Renal cortical epithelial cell (primary cell): Measurements from ENCODE around the gene EDC4. TPM values are rescaled to one million over a fixed set of nuclear protein-coding genes. Genes with fewer than 3 reads are reported as not detected.

Experiments
- DNase-seq: peaks from one replicate; pipeline ENCODE4 v3.0.0-alpha.2; 2011; ENCODE audit warnings: low read depth
- total RNA-seq: library from RNA; depleted of rRNA; stranded (reverse); fragments of >200 nt; gene quantifications from 2 replicates; pipeline ENCODE4 v1.2.3, GENCODE V29; 2014

The EDC4 gene
- total RNA-seq, 1 donor from 2014 or later, result 62.9 TPM

DNA sequence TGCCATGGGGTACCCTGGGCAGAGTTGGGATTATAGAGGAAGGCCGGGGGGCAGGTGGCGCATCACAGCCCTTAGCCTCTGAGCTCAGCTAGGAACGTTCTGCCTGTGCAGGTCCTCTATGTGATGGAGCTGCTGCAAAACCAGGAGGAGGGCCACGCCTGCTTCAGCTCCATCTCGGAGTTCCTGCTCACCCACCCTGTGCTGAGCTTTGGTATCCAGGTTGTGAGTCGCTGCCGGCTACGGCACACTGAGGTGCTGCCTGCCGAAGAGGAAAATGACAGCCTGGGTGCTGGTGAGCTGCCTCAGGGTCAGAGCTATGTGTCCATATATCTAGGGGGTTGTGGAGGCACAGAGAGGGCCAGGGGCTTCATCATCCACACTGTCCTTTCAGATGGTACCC, 6.0 kb downstream of the EDC4 start:
- no peak for DNase-seq

DNA sequence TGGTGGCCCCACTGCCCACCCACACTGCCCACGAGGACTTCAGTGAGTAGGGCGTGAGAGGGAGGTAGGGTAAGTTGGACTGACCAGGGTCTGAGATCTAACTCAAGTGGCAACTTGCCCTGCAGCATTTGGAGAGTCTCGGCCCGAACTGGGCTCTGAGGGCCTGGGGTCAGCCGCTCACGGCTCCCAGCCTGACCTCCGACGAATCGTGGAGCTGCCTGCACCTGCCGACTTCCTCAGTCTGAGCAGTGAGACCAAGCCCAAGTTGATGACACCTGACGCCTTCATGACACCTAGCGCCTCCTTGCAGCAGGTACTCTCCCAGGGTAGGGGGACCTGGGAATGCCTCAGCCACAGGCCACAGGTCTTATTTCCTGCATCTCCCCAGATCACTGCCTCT, 6.6 kb downstream of the EDC4 start:
- DNase-seq, result no peak

GRCh38 chr16:67879936-67880335, 7.1 kb downstream of the EDC4 start:
- DNase-seq, result no peak

- DNase-seq, result no peak
Observed at GRCh38 chr16:67880584-67880983, 7.7 kb downstream of the EDC4 start.

- no peak for DNase-seq
Observed at GRCh38 chr16:67881621-67882161, 8.8 kb downstream of the EDC4 start.

DNA sequence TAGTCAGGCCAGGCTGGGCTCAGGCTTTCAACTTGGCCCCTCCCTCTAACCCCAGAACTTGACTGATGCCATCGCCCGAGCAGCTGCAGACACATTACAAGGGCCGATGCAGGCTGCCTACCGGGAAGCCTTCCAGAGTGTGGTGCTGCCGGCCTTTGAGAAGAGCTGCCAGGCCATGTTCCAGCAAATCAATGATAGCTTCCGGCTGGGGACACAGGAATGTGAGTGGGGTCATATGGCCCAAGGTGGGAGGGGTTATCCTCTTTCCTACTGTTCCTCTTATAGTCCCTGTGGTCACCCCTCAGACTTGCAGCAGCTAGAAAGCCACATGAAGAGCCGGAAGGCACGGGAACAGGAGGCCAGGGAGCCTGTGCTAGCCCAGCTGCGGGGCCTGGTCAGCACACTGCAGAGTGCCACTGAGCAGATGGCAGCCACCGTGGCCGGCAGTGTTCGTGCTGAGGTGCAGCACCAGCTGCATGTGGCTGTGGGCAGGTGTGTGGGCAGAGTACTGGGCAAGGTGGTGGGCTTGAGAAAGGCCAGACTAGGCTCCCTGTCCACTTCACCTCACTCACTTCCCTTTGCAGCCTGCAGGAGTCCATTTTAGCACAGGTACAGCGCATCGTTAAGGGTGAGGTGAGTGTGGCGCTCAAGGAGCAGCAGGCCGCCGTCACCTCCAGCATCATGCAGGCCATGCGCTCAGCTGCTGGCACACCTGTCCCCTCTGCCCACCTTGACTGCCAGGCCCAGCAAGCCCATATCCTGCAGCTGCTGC, 9.7 kb downstream of the EDC4 start:
- DNase-seq, result no peak

GRCh38 chr16:67883146-67883871, 10.5 kb downstream of the EDC4 start:
- DNase-seq, result no peak

GRCh38 chr16:67883872-67884261, 11.0 kb downstream of the EDC4 start:
- DNase-seq, result peak; percentile 21

DNA sequence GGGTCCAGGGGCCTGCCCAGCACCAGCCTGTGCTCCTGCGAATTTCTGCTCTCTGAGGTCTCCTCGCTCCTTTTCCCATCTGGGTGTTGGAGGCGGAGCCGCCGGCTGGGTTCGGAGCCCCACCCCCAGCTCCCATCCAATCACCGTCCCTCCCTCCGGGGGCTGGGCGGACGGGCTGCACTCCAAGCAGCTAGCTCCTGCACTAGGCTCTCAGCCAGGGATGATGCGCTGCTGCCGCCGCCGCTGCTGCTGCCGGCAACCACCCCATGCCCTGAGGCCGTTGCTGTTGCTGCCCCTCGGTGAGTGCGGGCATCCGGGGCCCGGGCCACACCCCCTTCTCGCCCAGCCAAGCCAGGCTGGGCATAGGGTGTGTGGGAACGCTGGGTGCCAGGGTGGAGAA, 11.8 kb downstream of the EDC4 start, which contains the start of gene NRN1L:
Gene NRN1L (plus strand): TSS at position 202 of the 400 bp plus-strand sequence. CDS start 19 bp downstream, at position 221.
- peak; percentile 40 for DNase-seq

DNA sequence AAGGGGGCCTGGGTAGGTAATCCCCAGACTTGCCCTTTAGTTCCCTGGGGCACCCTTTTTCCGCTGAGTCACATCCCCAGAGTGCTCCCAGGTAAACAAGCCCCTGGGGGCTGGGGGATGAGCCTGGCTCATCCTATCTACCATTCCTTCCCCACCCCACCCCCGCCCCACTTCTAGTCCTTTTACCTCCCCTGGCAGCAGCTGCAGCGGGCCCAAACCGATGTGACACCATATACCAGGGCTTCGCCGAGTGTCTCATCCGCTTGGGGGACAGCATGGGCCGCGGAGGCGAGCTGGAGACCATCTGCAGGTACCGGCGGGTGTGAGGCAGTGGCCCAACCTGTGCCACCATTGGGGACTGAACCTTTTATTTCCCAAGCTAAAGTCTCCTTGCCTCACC, 12.7 kb downstream of the EDC4 start:
- no peak for DNase-seq

DNA sequence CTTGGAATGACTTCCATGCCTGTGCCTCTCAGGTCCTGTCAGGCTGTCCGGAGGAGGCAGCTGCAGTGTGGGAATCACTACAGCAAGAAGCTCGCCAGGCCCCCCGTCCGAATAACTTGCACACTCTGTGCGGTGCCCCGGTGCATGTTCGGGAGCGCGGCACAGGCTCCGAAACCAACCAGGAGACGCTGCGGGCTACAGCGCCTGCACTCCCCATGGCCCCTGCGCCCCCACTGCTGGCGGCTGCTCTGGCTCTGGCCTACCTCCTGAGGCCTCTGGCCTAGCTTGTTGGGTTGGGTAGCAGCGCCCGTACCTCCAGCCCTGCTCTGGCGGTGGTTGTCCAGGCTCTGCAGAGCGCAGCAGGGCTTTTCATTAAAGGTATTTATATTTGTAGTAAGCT, 13.1 kb downstream of the EDC4 start:
- DNase-seq, result no peak

- no peak for DNase-seq
Observed at GRCh38 chr16:67886387-67886786, 13.5 kb downstream of the EDC4 start.

DNA sequence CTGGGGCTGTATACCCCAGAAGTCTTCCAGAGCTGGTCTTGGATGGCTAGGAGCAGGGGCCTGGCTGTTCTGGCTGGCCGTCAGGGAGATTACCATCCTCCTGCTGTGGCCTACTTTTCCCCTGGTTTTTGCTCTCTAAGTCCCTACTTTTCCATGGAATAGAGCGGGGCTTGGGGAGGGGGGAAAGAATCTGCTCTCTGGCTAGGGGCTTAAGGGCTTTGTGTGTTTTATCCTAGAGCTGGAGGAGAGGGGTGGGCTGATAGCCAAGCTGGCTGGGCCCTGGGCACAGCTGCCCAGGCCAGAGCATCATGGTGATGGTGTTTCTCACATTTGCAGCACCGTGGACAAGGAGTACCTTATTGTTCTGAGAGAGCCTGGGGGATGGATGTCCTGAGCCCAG, 15.5 kb downstream of the EDC4 start:
- no peak for DNase-seq

GRCh38 chr16:67892375-67892774, 19.5 kb downstream of the EDC4 start:
- DNase-seq, result no peak

- peak; percentile 85 for DNase-seq
Observed at GRCh38 chr16:67892899-67893742, 20.3 kb downstream of the EDC4 start, which contains the start of gene PSKH1. Gene PSKH1, plus strand, starts transcription at chr16:67893254. Its CDS starts 15,496 bp downstream, at chr16:67908750.

DNA sequence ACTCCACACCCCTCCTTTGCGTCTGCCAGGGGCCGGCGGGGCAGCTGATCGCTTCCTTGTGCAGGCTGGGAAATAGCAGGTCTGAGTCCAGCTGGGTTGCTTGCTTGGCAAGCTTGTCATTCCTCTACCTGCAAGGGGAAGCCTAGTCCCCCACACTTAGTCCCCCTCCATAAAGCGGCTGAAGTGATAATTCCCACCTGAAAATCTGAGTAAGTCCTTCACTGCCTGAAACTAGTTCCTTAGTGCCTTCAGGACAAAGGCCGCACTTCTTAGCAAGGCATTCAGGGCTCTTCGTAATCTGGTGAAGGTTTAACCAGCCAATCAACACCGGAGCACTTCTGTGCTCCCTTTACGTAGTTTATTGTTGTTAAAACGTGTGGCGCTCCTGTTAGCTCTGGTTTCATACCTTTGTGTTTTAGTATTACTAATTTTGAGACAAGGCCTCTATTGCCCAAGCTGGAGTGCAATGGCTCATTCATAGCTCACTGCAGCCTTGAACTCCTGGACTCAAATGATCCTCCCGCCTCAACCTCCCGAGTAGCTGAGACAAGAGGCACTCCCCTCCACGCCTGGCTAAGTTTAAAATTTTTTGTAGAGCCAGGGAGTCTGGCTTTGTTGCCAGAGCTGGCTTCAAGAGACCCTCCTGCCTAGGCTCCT, 21.0 kb downstream of the EDC4 start:
- DNase-seq, result peak; percentile 42

DNA sequence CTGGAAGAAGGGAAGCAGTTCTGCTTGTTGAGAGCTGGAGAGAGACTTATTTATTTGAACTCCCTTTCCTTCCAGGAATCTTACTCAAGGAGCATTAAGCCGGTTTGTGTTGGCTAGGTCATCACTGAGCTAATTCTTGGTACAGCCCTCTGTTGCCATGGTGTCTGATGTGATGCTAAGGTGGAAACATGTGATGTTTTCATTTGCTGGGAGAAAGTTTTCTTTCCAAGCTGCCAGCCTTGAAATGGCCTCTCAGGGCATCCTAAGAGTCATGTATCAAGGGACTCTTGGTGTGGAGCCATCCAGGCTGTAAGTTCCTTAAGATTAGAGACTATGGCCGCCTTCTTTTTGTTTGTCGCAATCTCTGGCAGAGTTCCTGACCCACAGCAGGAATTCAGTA, 24.4 kb downstream of the EDC4 start:
- peak; percentile 60 for DNase-seq

GRCh38 chr16:67901734-67902133, 28.9 kb downstream of the EDC4 start:
- DNase-seq, result no peak

DNA sequence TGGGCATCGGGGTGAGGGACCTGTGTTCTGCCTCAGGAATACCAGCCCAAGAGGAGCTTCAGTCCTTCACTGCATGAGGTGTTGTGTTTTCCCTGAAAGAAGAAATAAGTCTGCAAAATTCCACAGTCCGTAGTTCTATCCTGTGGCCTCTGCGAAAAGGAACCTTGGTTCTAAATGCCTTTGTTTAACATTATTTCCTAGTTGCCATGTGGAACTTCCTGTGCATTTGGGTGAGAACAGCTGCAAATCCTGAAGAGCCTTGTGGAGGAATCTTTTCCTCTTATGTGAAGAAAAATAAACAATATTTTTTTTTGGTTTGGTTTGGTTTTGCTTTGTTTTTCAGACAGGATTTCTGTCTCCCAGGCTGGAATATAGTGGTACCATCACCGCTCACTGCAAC, 30.0 kb downstream of the EDC4 start:
- no peak for DNase-seq

GRCh38 chr16:67907397-67908180, 34.7 kb downstream of the EDC4 start:
- DNase-seq, result no peak
